IMR-90 (cell line): ENCODE results near the gene CRYBB1. TPM values are rescaled to one million over a fixed set of nuclear protein-coding genes. Genes with fewer than 3 reads are reported as not detected.

Source experiments
- ATAC-seq: fragments of 200-7000 bp; cut with Tn5 transposase; 2 replicates; pipeline ENCODE4 v1.9.1; 2020; ENCODE audit warnings: low read depth, mild to moderate bottlenecking, moderate library complexity
- BruUV-seq: library from RNA; stranded (reverse); fragments of 400-500 nt; replicated peaks from 2 replicates; lab custom pipeline; 2021; lab: Mats Ljungman, UMichigan
- CTCF ChIA-PET: fragments of 300-600 bp; formaldehyde crosslinking; extraction: SDS; loops from one replicate; lab custom pipeline; 2021; ENCODE audit warnings: antibody characterized with exemption; lab: Yijun Ruan, JAX
- POLR2A ChIA-PET: fragments of 300-600 bp; sonication (Branson Sonifier 250); formaldehyde crosslinking; loops from one replicate; lab custom pipeline; 2022; ENCODE audit warnings: antibody characterized with exemption; ENCODE audit not compliant: unreplicated experiment; lab: Charles Lee
- DNase-seq: peaks from one replicate; pipeline ENCODE4 v3.0.0; 2013
- H2AFZ ChIP-seq: replicated peaks from 2 replicates; pipeline ENCODE3; 2013; ENCODE audit warnings: low read length, mild to moderate bottlenecking; ENCODE audit not compliant: poor library complexity
- H2AK5ac ChIP-seq: 2 replicates; pipeline ENCODE4 v1.6.1; 2013; ENCODE audit warnings: low read depth, low read length, inconsistent platforms
- H2AK9ac ChIP-seq: replicated peaks from 2 replicates; pipeline ENCODE3; 2013; ENCODE audit warnings: mild to moderate bottlenecking, low read depth, low read length, moderate library complexity; ENCODE audit not compliant: poor library complexity
- H2BK120ac ChIP-seq: 2 replicates; pipeline ENCODE4 v1.6.1; 2013; ENCODE audit warnings: low read depth, low read length, inconsistent platforms
- H2BK15ac ChIP-seq: 3 replicates; pipeline ENCODE4 v1.6.1; 2013; ENCODE audit warnings: low read depth, low read length, inconsistent platforms
- H2BK20ac ChIP-seq: 2 replicates; pipeline ENCODE4 v1.6.1; 2013; ENCODE audit warnings: low read depth, mild to moderate bottlenecking, inconsistent platforms, low read length, moderate library complexity
- H2BK5ac ChIP-seq: 2 replicates; pipeline ENCODE4 v1.6.1; 2013; ENCODE audit warnings: mild to moderate bottlenecking, low read depth, low read length, inconsistent platforms; ENCODE audit not compliant: poor library complexity, severe bottlenecking
- H3K14ac ChIP-seq: replicated peaks from 2 replicates; pipeline ENCODE4 v1.6.1; 2013; ENCODE audit warnings: low read depth, low read length, inconsistent platforms
- H3K18ac ChIP-seq: 2 replicates; pipeline ENCODE4 v1.6.1; 2013; ENCODE audit warnings: low read depth, low read length, control low read depth
- H3K23ac ChIP-seq: 2 replicates; pipeline ENCODE4 v1.6.1; 2013; ENCODE audit warnings: low read depth, low read length, inconsistent platforms
- H3K27ac ChIP-seq: 2 replicates; pipeline ENCODE4 v1.5.1; 2013; ENCODE audit warnings: mild to moderate bottlenecking, control low read depth, low read length; ENCODE audit not compliant: insufficient read depth
- H3K27me3 ChIP-seq: 2 replicates; pipeline ENCODE4 v1.6.1; 2013; ENCODE audit warnings: low read length; ENCODE audit not compliant: control insufficient read depth, insufficient read depth
- H3K36me3 ChIP-seq: 2 replicates; pipeline ENCODE4 v1.6.1; 2013; ENCODE audit warnings: low read length, mixed read lengths; ENCODE audit not compliant: control insufficient read depth, insufficient read depth
- H3K4ac ChIP-seq: 2 replicates; pipeline ENCODE4 v1.6.1; 2013; ENCODE audit warnings: low read depth, low read length, inconsistent platforms
- H3K4me1 ChIP-seq: 2 replicates; pipeline ENCODE4 v1.6.1; 2013; ENCODE audit warnings: low read length, mixed read lengths; ENCODE audit not compliant: control insufficient read depth, insufficient read depth
- H3K4me2 ChIP-seq: 2 replicates; pipeline ENCODE4 v1.6.1; 2013; ENCODE audit warnings: low read depth, mild to moderate bottlenecking, control low read depth, low read length, moderate library complexity
- H3K4me3 ChIP-seq: 2 replicates; pipeline ENCODE4 v1.5.1; 2013; ENCODE audit warnings: low read depth, mild to moderate bottlenecking, control low read depth, low read length, moderate library complexity; ENCODE audit not compliant: insufficient read depth
- H3K56ac ChIP-seq: 2 replicates; pipeline ENCODE4 v1.6.1; 2013; ENCODE audit warnings: low read length, inconsistent platforms; ENCODE audit not compliant: insufficient read depth; ENCODE audit errors: extremely low read depth
- H3K79me1 ChIP-seq, 2 experiments: 2 replicates each; pipeline ENCODE4 v1.6.1; 2013; ENCODE audit warnings: low read length in 2 of 2, inconsistent platforms in 1 of 2, low read depth in 1 of 2
- H3K9ac ChIP-seq: 2 replicates; pipeline ENCODE4 v1.6.1; 2013; ENCODE audit warnings: low read depth, low read length, control low read depth
- H3K9me1 ChIP-seq: 2 replicates; pipeline ENCODE4 v1.6.1; 2013; ENCODE audit warnings: low read length, inconsistent platforms; ENCODE audit not compliant: insufficient read depth
- H3K9me3 ChIP-seq: 2 replicates; pipeline ENCODE4 v1.6.1; 2013; ENCODE audit warnings: low read length; ENCODE audit not compliant: control insufficient read depth, insufficient read depth
- H4K20me1 ChIP-seq: 2 replicates; pipeline ENCODE4 v1.6.1; 2013; ENCODE audit warnings: low read length, inconsistent platforms; ENCODE audit not compliant: insufficient read depth
- H4K5ac ChIP-seq: 2 replicates; pipeline ENCODE4 v1.6.1; 2013; ENCODE audit warnings: mild to moderate bottlenecking, low read depth, low read length, control low read depth
- H4K8ac ChIP-seq, 2 experiments: 2 replicates each; pipeline ENCODE4 v1.6.1; 2013; ENCODE audit warnings: low read depth in 2 of 2, low read length in 2 of 2, control low read depth in 1 of 2, inconsistent platforms in 1 of 2
- H4K91ac ChIP-seq: 2 replicates; pipeline ENCODE4 v1.6.1; 2013; ENCODE audit warnings: low read depth, low read length, inconsistent platforms; ENCODE audit not compliant: insufficient read depth
- CHD1 ChIP-seq: IDR thresholded peaks from 2 replicates; pipeline ENCODE4 v1.6.1; 2012; ENCODE audit warnings: low read depth, low read length, improper control_type of control experiment
- WGBS, 2 experiments: methylation state at CpG; one replicate each; pipeline versions ENCODE4 v1.1.5 to v1.1.7; 2013; ENCODE audit warnings: missing lambda C conversion rate in 2 of 2; ENCODE audit not compliant: insufficient read length in 1 of 2; ENCODE audit errors: extremely low coverage in 2 of 2; 5-methylcytosine and 5-hydroxymethylcytosine counted together
- dilution Hi-C: fragments of 300-500 bp; cut with HindIII; formaldehyde crosslinking; loops from one replicate; pipeline ENCODE4 v1.14.3; 2018; ENCODE audit warnings: low sequenced_read_pairs; ENCODE audit not compliant: unreplicated experiment
- in situ Hi-C: fragments of 300-500 bp; cut with MboI; formaldehyde crosslinking; loops from 3 replicates; pipeline ENCODE4 v1.14.3; 2019; ENCODE audit warnings: low sequenced_read_pairs, inconsistent platforms, mixed read lengths
- intact Hi-C: fragments of 100-400 bp; cut with micrococcal nuclease; formaldehyde crosslinking; loops from 2 replicates; pipeline ENCODE4 v1.10.0; 2022
- polyA plus RNA-seq, 3 experiments: library from polyadenylated mRNA; depleted of rRNA; stranded (reverse); fragments of >200 nt; gene quantifications; 2 replicates each; pipeline ENCODE4 v1.2.3, GENCODE V29; 2012; ENCODE audit warnings: low replicate concordance in 1 of 3
- total RNA-seq: library from RNA; depleted of rRNA; stranded (reverse); fragments of >200 nt; gene quantifications from 2 replicates; pipeline ENCODE4 v1.2.3, GENCODE V29; 2012

The CRYBB1 gene
- total and polyA plus RNA-seq, 2 of the 4 experiments (the other 2 are of a cell fraction), result not detected

DNA sequence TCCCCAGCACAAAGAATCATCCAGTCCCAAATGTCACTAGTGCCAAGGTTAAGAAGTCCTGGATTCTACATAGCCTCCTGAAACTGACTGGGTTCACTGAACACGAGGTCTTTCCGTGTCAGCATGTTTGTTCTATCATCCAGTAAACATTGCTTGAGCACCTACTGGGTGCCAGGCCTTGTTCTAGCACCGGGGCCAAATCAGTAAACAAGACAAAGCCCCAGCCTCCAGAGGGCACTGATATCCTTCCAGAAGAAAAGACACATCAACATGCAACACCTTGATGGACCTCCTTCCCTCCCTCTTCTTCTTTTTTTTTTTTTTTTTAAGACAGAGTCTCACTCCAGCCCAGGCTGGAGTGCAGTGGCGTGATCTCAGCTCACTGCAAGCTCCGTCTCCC lies 54.8 kb downstream of the CRYBB1 start:
- Histone ChIP-seq H3K36me3 (peaks cover 4% of the 10 kb centered on the region), H3K79me1 (peaks cover 23 to 76% of the 10 kb centered on the region in 2 experiments), H3K14ac (no peak overlapping the region), H3K27me3 (no peaks in the 10 kb centered on the region), H2BK120ac (no peak overlapping the region), H4K8ac (no peak overlapping the region), H2AK5ac (no peak overlapping the region; the same call in 1 of the 2 replicates), H2BK15ac (no peak overlapping the region), H4K5ac (no peak overlapping the region), H2BK20ac (no peak overlapping the region), H3K23ac (peak overlapping the region; percentile 71), H3K4me2 (no peak overlapping the region), H2BK5ac (no peak overlapping the region), H3K27ac (no peak overlapping the region), H3K9me3 (no peaks in the 10 kb centered on the region), H3K56ac (no peak overlapping the region), H3K9ac (no peak overlapping the region), H4K91ac (no peak overlapping the region), H3K9me1 (peaks cover 9% of the 10 kb centered on the region), H4K20me1 (peaks cover 13% of the 10 kb centered on the region), H2AK9ac (no peak overlapping the region), H3K4me3 (no peak overlapping the region), H3K4me1 (peaks cover 5% of the 10 kb centered on the region), H2AFZ (no peak overlapping the region), H3K4ac (no peak overlapping the region), H3K18ac (no peak overlapping the region)
- no peak for DNase-seq
- ChIA-PET CTCF (no interaction called here), POLR2A (no interaction called here)
- in situ Hi-C loops, result no loop called here
- no TSS peak for BruUV-seq
- ATAC-seq, result no peak
- no peak for TF ChIP-seq CHD1
- dilution Hi-C loops, result no loop called here
- intact Hi-C loops, result no loop called here
- 67% methylated on average over 3 of the region's 5 CpGs; no CpG with 5 or more reads in 1 of the 2 experiments for WGBS, 2 experiments
